HG03521 (cell line): Measurements from ENCODE around the gene KNDC1.

Experiments
- ATAC-seq: cut with Tn5 transposase; IDR thresholded peaks from one replicate; pipeline ENCODE4 v1.9.1; 2021; ENCODE audit warnings: mild to moderate bottlenecking, moderate library complexity; ENCODE audit not compliant: unreplicated experiment

Gene KNDC1

GRCh38 chr10:133237588-133238465 lies 77.8 kb downstream of the KNDC1 start, which contains the start of gene VENTX:
Gene VENTX, plus strand, starts transcription at chr10:133237855. Its CDS starts 60 bp downstream, at chr10:133237915.
- ATAC-seq, result no peak

GRCh38 chr10:133238466-133238804 lies 78.4 kb downstream of the KNDC1 start:
- no peak for ATAC-seq

GRCh38 chr10:133239990-133240389 lies 80.0 kb downstream of the KNDC1 start:
- ATAC-seq, result no peak

- ATAC-seq, result no peak
Observed at GRCh38 chr10:133241501-133242205, 81.6 kb downstream of the KNDC1 start.

GRCh38 chr10:133242611-133243356 lies 82.8 kb downstream of the KNDC1 start:
- no peak for ATAC-seq

- ATAC-seq, result no peak
Observed at GRCh38 chr10:133243593-133243992, 83.6 kb downstream of the KNDC1 start.

- ATAC-seq, result no peak
Observed at GRCh38 chr10:133245439-133246235, 85.6 kb downstream of the KNDC1 start.

- ATAC-seq, result no peak
Observed at GRCh38 chr10:133246236-133246626, 86.2 kb downstream of the KNDC1 start.

- ATAC-seq, result no peak
Observed at GRCh38 chr10:133247681-133248333, 87.8 kb downstream of the KNDC1 start.

- no peak for ATAC-seq
Observed at GRCh38 chr10:133248334-133248715, 88.3 kb downstream of the KNDC1 start.

- ATAC-seq, result no peak
Observed at GRCh38 chr10:133249094-133249780, 89.2 kb downstream of the KNDC1 start.

- ATAC-seq, result no peak
Observed at GRCh38 chr10:133249975-133250754, 90.1 kb downstream of the KNDC1 start.

GRCh38 chr10:133251388-133252222 lies 91.6 kb downstream of the KNDC1 start:
- no peak for ATAC-seq

GRCh38 chr10:133252223-133252552 lies 92.2 kb downstream of the KNDC1 start:
- no peak for ATAC-seq

GRCh38 chr10:133253361-133253955 lies 93.4 kb downstream of the KNDC1 start:
- no peak for ATAC-seq

GRCh38 chr10:133254421-133255120 lies 94.6 kb downstream of the KNDC1 start:
- no peak for ATAC-seq

GRCh38 chr10:133255323-133255722 lies 95.3 kb downstream of the KNDC1 start:
- ATAC-seq, result no peak
